Activated gamma-delta T cell (primary cell): ENCODE results near the gene FLT1.

Experiments used
- DNase-seq: peaks from one replicate; lab custom pipeline; 2025; lab: John Stamatoyannopoulos, UW

Gene FLT1

DNA sequence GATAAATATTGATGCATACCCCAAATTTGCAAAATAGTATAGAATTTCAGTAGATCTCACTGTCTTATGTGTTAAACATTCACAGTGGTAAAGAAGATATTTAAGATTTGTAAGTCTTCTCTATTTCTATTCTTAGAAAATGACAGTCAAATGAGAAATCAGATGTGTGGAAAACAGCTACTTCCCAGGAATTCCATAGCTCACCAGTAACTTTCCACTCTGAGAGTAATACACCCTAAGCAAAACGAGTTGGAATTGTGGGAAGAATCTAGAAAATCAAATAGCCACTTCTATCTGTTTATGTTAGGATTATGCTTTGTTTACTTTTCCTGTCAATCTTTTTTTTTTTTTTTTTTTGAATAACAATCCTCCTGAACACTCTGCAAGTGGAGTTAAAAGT lies 69.1 kb downstream of the FLT1 start:
- DNase-seq, result no peak

DNA sequence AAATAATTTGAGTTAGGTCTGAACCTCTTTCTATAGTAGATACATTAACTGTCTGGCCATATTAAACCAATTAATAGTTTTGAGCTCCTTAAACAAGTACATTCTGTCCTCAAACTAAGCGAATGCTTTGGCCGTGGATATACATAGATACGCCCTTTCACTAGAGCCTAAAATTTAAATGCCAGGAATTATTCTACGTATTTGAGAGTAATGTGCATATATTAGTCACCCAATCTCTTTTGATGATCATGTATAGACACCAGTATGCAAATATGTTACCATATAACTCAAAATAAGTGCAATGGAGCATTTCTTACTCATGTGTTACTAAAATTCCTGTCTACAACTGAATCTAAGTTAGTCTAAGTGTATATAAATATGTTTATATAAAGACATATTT lies 70.4 kb downstream of the FLT1 start:
- DNase-seq, result no peak

GRCh38 chr13:28423010-28423409 lies 71.9 kb downstream of the FLT1 start:
- no peak for DNase-seq

DNA sequence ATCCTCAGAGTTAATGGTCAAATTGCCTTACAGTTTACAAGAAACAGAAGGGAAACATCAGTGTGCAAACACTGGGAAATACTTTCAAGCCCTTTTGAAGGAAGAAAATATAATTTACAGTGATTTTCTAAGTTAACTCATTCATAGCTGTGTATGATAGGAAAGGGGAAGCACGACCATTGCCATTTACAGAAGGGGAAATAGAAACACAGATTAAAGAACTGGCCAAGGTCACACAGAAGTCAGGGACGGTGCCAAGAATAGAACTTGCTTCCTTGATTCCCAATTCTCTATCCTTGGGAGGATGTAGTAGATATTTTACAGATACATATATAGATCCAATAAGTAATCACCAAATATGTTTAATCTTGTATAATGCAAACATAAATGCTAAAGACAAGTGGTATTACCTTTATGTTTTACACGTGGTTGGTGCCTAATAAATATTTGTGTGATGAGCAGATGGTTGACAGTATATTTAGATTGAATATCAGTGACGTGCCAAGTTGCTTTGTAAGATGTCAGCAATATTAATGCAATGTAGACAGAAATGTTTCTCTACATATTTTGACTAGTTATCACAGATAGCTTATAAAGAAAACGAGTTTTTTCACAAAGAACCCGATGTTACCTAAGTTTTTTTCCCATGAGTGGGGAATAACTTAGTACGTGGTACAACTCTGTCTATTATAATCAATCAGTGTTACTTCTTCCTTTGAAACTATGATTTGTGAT lies 73.1 kb downstream of the FLT1 start:
- no peak for DNase-seq

DNA sequence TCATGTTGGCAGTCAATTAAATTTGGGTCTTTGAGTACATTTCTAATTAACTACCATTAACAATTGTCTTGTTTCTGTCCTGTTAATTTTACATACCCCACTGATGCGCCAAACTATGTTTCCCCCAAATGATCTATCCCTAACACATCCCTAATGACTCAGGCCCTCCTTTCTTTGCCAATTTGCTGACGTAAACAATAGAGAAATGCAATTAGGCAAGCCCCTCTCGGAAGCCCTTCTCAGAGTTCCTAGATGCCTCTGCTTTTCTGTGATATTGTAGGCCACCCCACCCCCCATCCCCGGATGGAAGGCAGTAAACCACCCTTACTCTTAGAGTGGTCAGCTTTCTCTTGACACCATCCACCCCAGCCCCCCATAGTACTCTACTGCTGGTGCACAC lies 74.2 kb downstream of the FLT1 start:
- DNase-seq, result no peak

GRCh38 chr13:28415994-28416421 lies 78.9 kb downstream of the FLT1 start:
- DNase-seq, result no peak

DNA sequence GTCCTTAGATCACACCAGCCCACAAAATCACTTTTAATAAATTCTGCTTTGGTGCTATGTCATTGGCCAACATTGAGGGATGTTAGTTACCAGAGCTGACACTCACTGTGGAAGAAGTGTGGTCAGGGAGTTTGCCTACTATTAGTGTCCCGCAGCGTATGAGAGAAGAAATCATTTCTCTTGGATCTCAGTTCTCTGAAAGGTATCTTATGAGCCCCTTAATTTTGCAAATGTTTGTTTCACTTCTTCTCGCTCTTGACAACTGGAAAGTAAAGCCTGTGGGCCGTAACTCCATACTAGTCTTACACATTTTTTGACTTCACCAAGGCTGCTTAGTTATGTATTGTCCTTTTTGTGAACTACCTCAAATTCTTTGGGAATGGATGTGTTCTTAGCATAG lies 80.9 kb downstream of the FLT1 start:
- no peak for DNase-seq

DNA sequence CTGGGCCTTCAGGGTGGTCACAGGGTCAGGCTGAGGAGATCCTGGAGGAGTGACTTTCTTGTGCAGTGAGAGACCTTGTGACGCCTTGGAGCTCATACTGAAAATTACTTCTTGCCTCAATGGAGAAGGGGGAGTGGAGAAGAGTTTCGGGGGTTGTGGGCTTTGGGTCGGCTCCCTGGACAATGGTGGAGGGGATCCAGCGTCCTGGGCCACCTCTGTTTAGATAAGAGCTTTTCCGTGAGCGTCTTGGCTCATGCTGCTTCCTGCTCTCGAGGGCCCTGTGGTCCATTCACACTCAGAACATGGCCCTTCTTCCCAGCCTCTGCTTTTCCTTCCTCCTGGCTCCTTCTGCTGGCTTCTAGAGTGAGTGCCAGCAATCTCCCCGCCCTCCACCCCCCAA lies 81.9 kb downstream of the FLT1 start:
- DNase-seq, result no peak

GRCh38 chr13:28411831-28412353 lies 83.0 kb downstream of the FLT1 start:
- DNase-seq, result no peak

- DNase-seq, result no peak
Observed at GRCh38 chr13:28410096-28410495, 84.8 kb downstream of the FLT1 start.

GRCh38 chr13:28409648-28410047 lies 85.3 kb downstream of the FLT1 start:
- DNase-seq, result no peak

- DNase-seq, result no peak
Observed at GRCh38 chr13:28408863-28409262, 86.1 kb downstream of the FLT1 start.

DNA sequence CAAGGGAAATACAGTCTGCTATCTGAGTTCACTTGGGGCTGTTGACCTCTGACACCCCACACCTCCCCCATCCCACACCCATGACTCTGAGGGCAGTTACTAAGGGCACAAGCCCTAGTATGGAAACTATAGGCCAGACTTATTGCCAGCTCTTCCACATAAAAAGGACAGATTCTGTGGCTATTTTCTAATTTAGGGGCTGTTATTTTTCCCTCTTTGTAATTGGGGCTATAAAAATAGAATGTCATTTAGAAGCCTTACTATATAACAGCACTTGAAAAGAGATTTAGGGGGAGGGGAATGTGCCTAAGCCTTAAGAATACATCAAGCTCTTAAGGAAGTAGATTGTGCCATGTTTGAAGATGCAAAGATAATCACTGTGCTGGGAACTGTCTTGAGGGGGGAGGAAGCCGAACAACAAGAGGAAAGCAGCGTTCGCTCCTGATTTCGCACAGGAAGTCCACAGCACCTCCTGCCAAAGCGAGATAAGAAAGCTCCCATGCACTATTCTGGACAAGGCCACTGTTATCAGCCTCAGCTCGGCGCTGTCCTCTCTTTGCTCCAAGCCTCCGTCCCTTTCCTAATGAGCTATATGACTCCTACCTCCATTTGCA lies 86.6 kb downstream of the FLT1 start:
- no peak for DNase-seq

GRCh38 chr13:28406733-28407266 lies 88.1 kb downstream of the FLT1 start:
- no peak for DNase-seq

DNA sequence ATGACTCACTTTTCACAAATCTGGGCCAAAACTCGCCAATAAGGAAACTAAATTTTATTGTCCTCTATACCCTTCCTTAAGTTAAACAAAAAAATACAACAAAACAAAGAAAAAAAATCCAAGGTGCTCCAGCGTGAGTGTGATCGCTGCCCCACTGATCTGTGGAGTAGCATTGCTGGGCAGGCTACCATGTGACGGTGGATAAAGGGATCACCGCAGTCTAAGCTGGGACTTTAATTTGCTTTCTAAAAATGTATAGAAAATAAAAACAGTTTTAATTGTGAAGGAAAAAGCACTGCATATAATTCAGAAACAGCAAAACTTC lies 92.9 kb downstream of the FLT1 start:
- no peak for DNase-seq

DNA sequence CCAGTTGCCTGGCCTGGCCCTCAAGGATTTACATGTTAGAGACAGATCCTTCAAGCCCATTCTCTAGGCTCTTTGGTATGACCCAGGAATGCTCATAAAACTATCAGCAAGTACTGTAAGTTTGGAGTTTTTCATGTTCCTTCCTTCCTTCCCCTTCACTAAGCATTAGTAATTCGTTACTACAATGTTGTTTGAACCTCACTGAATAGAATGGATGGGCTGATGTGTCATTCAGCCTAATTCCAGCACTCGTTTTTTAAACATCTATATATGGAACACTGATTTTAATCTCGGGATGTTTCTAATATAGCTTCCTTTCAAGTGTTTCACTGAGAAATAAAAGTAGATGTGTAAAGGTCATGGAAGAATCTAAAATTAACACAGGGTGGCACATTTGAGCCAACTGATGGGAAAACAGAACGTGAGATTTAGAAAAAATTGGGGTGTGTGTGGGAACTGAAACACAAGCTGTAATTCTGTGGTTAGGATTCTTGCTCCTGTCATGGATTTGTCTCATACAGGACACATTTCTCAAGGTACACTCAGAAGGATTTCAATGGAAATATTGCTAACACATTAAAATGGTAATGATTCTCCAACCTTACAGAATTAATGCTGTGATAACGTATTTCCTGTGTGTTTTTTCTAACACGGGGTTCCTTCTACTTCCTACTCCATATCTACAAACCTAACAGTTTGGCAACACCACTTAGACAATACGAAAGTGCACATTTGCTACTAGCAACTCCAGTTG lies 93.4 kb downstream of the FLT1 start:
- no peak for DNase-seq

- DNase-seq, result no peak
Observed at GRCh38 chr13:28396053-28396452, 98.9 kb downstream of the FLT1 start.

- no peak for DNase-seq
Observed at GRCh38 chr13:28394422-28394821, 100.5 kb downstream of the FLT1 start.

GRCh38 chr13:28392896-28393505 lies 101.9 kb downstream of the FLT1 start:
- DNase-seq, result no peak

DNA sequence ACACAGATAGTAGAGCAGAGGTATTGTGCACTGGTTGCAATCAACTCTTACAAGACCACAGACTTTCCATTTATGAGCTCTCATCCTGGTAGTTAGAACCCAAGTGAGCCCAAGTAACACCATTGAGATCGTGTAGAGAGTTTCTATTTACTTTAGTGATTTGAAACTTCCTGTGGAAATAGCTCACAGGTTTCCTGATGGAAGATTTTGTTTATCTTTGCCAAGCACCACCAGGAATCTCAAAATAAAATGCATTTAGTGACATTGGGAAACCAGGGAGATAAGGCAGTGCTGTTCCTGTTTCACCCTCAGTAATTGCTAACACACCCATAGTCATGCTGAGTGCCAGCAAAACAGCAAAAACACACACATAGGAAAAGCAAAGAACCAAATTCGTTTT lies 102.5 kb downstream of the FLT1 start:
- DNase-seq, result no peak

- DNase-seq, result no peak
Observed at GRCh38 chr13:28387740-28388501, 107.0 kb downstream of the FLT1 start.

- DNase-seq, result no peak
Observed at GRCh38 chr13:28385362-28385761, 109.6 kb downstream of the FLT1 start.
